Measurements from ENCODE around the gene CIDEA. TPM values are rescaled to one million over a fixed set of nuclear protein-coding genes. Genes with fewer than 3 reads are reported as not detected.
"Not testable (repeated sequence)": the region's sequence is repeated elsewhere in the genome, so short reads cannot be mapped to it uniquely, and the experiment has no call there.

CIDEA gene
- total RNA-seq, 2 donors from 2014 or later: not detected

- H3K36me3 Mint-ChIP-seq (ENCODE audit: insufficient read depth in 2 of 2): no peaks in the 10 kb centered on the region
- peaks cover 8% of the 10 kb centered on the region for H3K27me3 Mint-ChIP-seq (ENCODE audit: low read depth)
- H3K9me3 Mint-ChIP-seq: no peaks in the 10 kb centered on the region
- H3K4me1 Mint-ChIP-seq (ENCODE audit: low read depth): no peaks in the 10 kb centered on the region
- ATAC-seq (replicated peaks in 1 of 2): no peak
- DNase-seq: no peak
- no peak overlapping the region for H3K27ac Mint-ChIP-seq
- no peak overlapping the region for H3K4me3 Mint-ChIP-seq
Observed at GRCh38 chr18:12231040-12231882, 22.9 kb upstream of the CIDEA start.

- Mint-ChIP-seq H3K36me3 (ENCODE audit: insufficient read depth in 2 of 2) (no peaks in the 10 kb centered on the region), H3K4me3 (no peak overlapping the region), H3K9me3 (no peaks in the 10 kb centered on the region), H3K4me1 (ENCODE audit: low read depth) (no peaks in the 10 kb centered on the region), H3K27ac (no peak overlapping the region), H3K27me3 (ENCODE audit: low read depth) (peaks cover 15% of the 10 kb centered on the region)
- ATAC-seq (replicated peaks in 1 of 2) (no peak), DNase-seq (no peak)
Observed at GRCh38 chr18:12231986-12232385, 22.2 kb upstream of the CIDEA start.

GRCh38 chr18:12233378-12233777 lies 20.8 kb upstream of the CIDEA start:
- Mint-ChIP-seq H3K27ac (no peak overlapping the region), H3K4me1 (ENCODE audit: low read depth) (no peaks in the 10 kb centered on the region), H3K4me3 (no peak overlapping the region), H3K36me3 (ENCODE audit: insufficient read depth in 2 of 2) (no peaks in the 10 kb centered on the region), H3K27me3 (ENCODE audit: low read depth) (peaks cover 29% of the 10 kb centered on the region), H3K9me3 (no peaks in the 10 kb centered on the region)
- DNase-seq: no peak
- ATAC-seq (replicated peaks in 1 of 2): no peak

- H3K36me3 Mint-ChIP-seq (ENCODE audit: insufficient read depth in 2 of 2): no peaks in the 10 kb centered on the region
- ATAC-seq (replicated peaks in 1 of 2): no peak
- H3K9me3 Mint-ChIP-seq: no peaks in the 10 kb centered on the region
- H3K4me1 Mint-ChIP-seq (ENCODE audit: low read depth): no peaks in the 10 kb centered on the region
- H3K27me3 Mint-ChIP-seq (ENCODE audit: low read depth): peaks cover 42% of the 10 kb centered on the region
- H3K4me3 Mint-ChIP-seq: no peak overlapping the region
- no peak for DNase-seq
- H3K27ac Mint-ChIP-seq: no peak overlapping the region
Observed at GRCh38 chr18:12234451-12235190, 19.5 kb upstream of the CIDEA start.

GRCh38 chr18:12236141-12236540 lies 18.0 kb upstream of the CIDEA start:
- H3K36me3 Mint-ChIP-seq (ENCODE audit: insufficient read depth in 2 of 2): no peaks in the 10 kb centered on the region
- H3K4me3 Mint-ChIP-seq: no peak overlapping the region
- no peaks in the 10 kb centered on the region for H3K9me3 Mint-ChIP-seq
- H3K27me3 Mint-ChIP-seq (ENCODE audit: low read depth): peaks cover 45% of the 10 kb centered on the region
- DNase-seq (no peak), ATAC-seq (replicated peaks in 1 of 2) (no peak)
- no peaks in the 10 kb centered on the region for H3K4me1 Mint-ChIP-seq (ENCODE audit: low read depth)
- H3K27ac Mint-ChIP-seq: no peak overlapping the region

- peak; percentile 92 to 95 for ATAC-seq (replicated peaks in 1 of 2)
- Mint-ChIP-seq H3K27ac (no peak overlapping the region), H3K27me3 (ENCODE audit: low read depth) (peaks cover 45% of the 10 kb centered on the region), H3K4me1 (ENCODE audit: low read depth) (no peaks in the 10 kb centered on the region), H3K4me3 (no peak overlapping the region), H3K9me3 (no peaks in the 10 kb centered on the region), H3K36me3 (ENCODE audit: insufficient read depth in 2 of 2) (no peaks in the 10 kb centered on the region)
- peak; percentile 76 to 83 for DNase-seq
Observed at GRCh38 chr18:12236934-12237832, 17.0 kb upstream of the CIDEA start.

- ATAC-seq (replicated peaks in 1 of 2) (no peak), DNase-seq (no peak)
- H3K36me3 Mint-ChIP-seq (ENCODE audit: insufficient read depth in 2 of 2): no peaks in the 10 kb centered on the region
- no peak overlapping the region for H3K4me3 Mint-ChIP-seq
- no peaks in the 10 kb centered on the region for H3K4me1 Mint-ChIP-seq (ENCODE audit: low read depth)
- H3K27ac Mint-ChIP-seq: no peak overlapping the region
- no peaks in the 10 kb centered on the region for H3K9me3 Mint-ChIP-seq
- peaks cover 45% of the 10 kb centered on the region for H3K27me3 Mint-ChIP-seq (ENCODE audit: low read depth)
Observed at GRCh38 chr18:12238826-12239225, 15.3 kb upstream of the CIDEA start.

GRCh38 chr18:12239431-12239830 lies 14.7 kb upstream of the CIDEA start:
- DNase-seq (no peak), ATAC-seq (replicated peaks in 1 of 2) (no peak)
- Mint-ChIP-seq H3K27me3 (ENCODE audit: low read depth) (peaks cover 45% of the 10 kb centered on the region), H3K9me3 (no peaks in the 10 kb centered on the region), H3K4me3 (no peak overlapping the region), H3K36me3 (ENCODE audit: insufficient read depth in 2 of 2) (no peaks in the 10 kb centered on the region), H3K4me1 (ENCODE audit: low read depth) (no peaks in the 10 kb centered on the region), H3K27ac (no peak overlapping the region)

- H3K36me3 Mint-ChIP-seq (ENCODE audit: insufficient read depth in 2 of 2): no peaks in the 10 kb centered on the region
- no peaks in the 10 kb centered on the region for H3K9me3 Mint-ChIP-seq
- H3K27me3 Mint-ChIP-seq (ENCODE audit: low read depth): peaks cover 34% of the 10 kb centered on the region
- DNase-seq: no peak
- H3K4me1 Mint-ChIP-seq (ENCODE audit: low read depth): no peaks in the 10 kb centered on the region
- ATAC-seq (replicated peaks in 1 of 2): no peak
- H3K4me3 Mint-ChIP-seq: no peak overlapping the region
- no peak overlapping the region for H3K27ac Mint-ChIP-seq
Observed at GRCh38 chr18:12242658-12243260, 11.4 kb upstream of the CIDEA start.

GRCh38 chr18:12243272-12243671 lies 10.9 kb upstream of the CIDEA start:
- not testable (repeated sequence) for DNase-seq; H3K9me3 Mint-ChIP-seq; ATAC-seq (replicated peaks in 1 of 2); H3K27ac Mint-ChIP-seq; H3K4me1 Mint-ChIP-seq (ENCODE audit: low read depth); H3K36me3 Mint-ChIP-seq (ENCODE audit: insufficient read depth in 2 of 2); H3K4me3 Mint-ChIP-seq
- peaks cover 29% of the 10 kb centered on the region for H3K27me3 Mint-ChIP-seq (ENCODE audit: low read depth)

GRCh38 chr18:12245793-12246135 lies 8.4 kb upstream of the CIDEA start:
- DNase-seq (no peak), ATAC-seq (replicated peaks in 1 of 2) (no peak)
- no peaks in the 10 kb centered on the region for H3K4me1 Mint-ChIP-seq (ENCODE audit: low read depth)
- H3K9me3 Mint-ChIP-seq: no peaks in the 10 kb centered on the region
- H3K36me3 Mint-ChIP-seq (ENCODE audit: insufficient read depth in 2 of 2): no peaks in the 10 kb centered on the region
- H3K27ac Mint-ChIP-seq: no peak overlapping the region
- H3K4me3 Mint-ChIP-seq: no peak overlapping the region
- H3K27me3 Mint-ChIP-seq (ENCODE audit: low read depth): peaks cover 27% of the 10 kb centered on the region

- Mint-ChIP-seq H3K36me3 (ENCODE audit: insufficient read depth in 2 of 2) (no peaks in the 10 kb centered on the region), H3K4me3 (no peak overlapping the region), H3K27me3 (ENCODE audit: low read depth) (peaks cover 40% of the 10 kb centered on the region), H3K27ac (no peak overlapping the region), H3K4me1 (ENCODE audit: low read depth) (no peaks in the 10 kb centered on the region), H3K9me3 (no peaks in the 10 kb centered on the region)
- ATAC-seq (replicated peaks in 1 of 2): no peak
- DNase-seq: no peak
Observed at GRCh38 chr18:12246849-12247808, 7.0 kb upstream of the CIDEA start.

All from activated T-cell treated with anti-CD3 and anti-CD28 coated beads, Interleukin-2, amount 50 U/mL, for 72 hours (primary cell).